ENCODE data around the gene EN1.

- TF ChIP-seq CTCF (conservative IDR thresholded peaks at IDR 0.05 in 1 of 2, IDR thresholded peaks at IDR 0.05 in 1 of 2; ENCODE audit: low read depth in 1 of 2, low read length in 2 of 2) (no peak), EZH2 (IDR thresholded peaks at IDR 0.05; ENCODE audit: low read length, missing control alignments) (no peak)
Observed at GRCh38 chr2:118817469-118817868, 30.0 kb downstream of the EN1 start.

Data from fibroblast of lung (primary cell).